HCT116 (cell line): ENCODE data around the gene UQCC2. TPM values are rescaled to one million over a fixed set of nuclear protein-coding genes. Genes with fewer than 3 reads are reported as not detected.

Experiments
- ATAC-seq: fragments of 200-7000 bp; cut with Tn5 transposase; 2 replicates; pipeline ENCODE4 v1.9.1; 2020; ENCODE audit warnings: mild to moderate bottlenecking, moderate library complexity
- BruUV-seq: library from RNA; stranded (reverse); fragments of 400-500 nt; replicated peaks from 2 replicates; lab custom pipeline; 2021; lab: Mats Ljungman, UMichigan
- CTCF ChIA-PET: fragments of 300-600 bp; sonication (Branson Sonifier 250); formaldehyde crosslinking; loops from one replicate; lab custom pipeline; 2021; ENCODE audit warnings: antibody characterized with exemption; lab: Charles Lee
- POLR2A ChIA-PET: fragments of 300-600, 350-600 bp; sonication (Branson Sonifier 250); formaldehyde crosslinking; loops from one replicate; lab custom pipeline; 2021; ENCODE audit warnings: antibody characterized with exemption; lab: Charles Lee
- RAD21 ChIA-PET, 2 experiments: fragments of 300-600 bp; sonication (Branson Sonifier 250); formaldehyde crosslinking; loops; one replicate each; lab custom pipeline; 2023; ENCODE audit warnings: low total read pairs in 2 of 2; ENCODE audit not compliant: uncharacterized antibody in 2 of 2, unreplicated experiment in 2 of 2, low non-redundant PET in 1 of 2; lab: Charles Lee
- DNase-seq: peaks from one replicate; pipeline ENCODE4 v3.0.0-alpha.2; 2010; ENCODE audit warnings: low read depth, low spot score
- H2AFZ ChIP-seq: fragments of 200-600 bp; shearing (Covaris generic), sonication (generic); 2 replicates; pipeline ENCODE4 v1.6.1; 2017; ENCODE audit warnings: low read depth, mixed run types, mixed read lengths, antibody characterized with exemption, low read length; ENCODE audit not compliant: poor library complexity, severe bottlenecking
- H3K27ac ChIP-seq: 2 replicates; pipeline ENCODE4 v1.5.1; 2012; ENCODE audit warnings: low read depth, low read length
- H3K27me3 ChIP-seq: fragments of 200-600 bp; sonication (generic); 2 replicates; pipeline ENCODE4 v1.6.1; 2016; ENCODE audit warnings: mixed run types, low read length, mixed read lengths; ENCODE audit not compliant: insufficient read depth
- H3K36me3 ChIP-seq, 2 experiments: fragments of 200-500 bp in 1 of 2; fragments of 200-600 bp in 1 of 2; sonication (Bioruptor generic) in 1 of 2; sonication (generic) in 1 of 2; 2 replicates each; pipeline versions ENCODE4 v1.5.1 to v1.6.1; 2014 to 2016; ENCODE audit warnings: low read length in 2 of 2, inconsistent platforms in 1 of 2, mixed read lengths in 1 of 2, mixed run types in 1 of 2; ENCODE audit not compliant: insufficient read depth in 2 of 2, control insufficient read depth in 1 of 2
- H3K4me1 ChIP-seq, 2 experiments: fragments of 200-600 bp in 1 of 2; sonication (generic) in 1 of 2; 2 replicates each; pipeline versions ENCODE4 v1.5.1 to v1.6.1; 2012 to 2017; ENCODE audit warnings: low read length in 2 of 2, inconsistent platforms in 1 of 2, mild to moderate bottlenecking in 1 of 2, mixed read lengths in 1 of 2, mixed run types in 1 of 2, moderate library complexity in 1 of 2; ENCODE audit not compliant: insufficient read depth in 2 of 2, control insufficient read depth in 1 of 2
- H3K4me2 ChIP-seq: fragments of 200-600 bp; sonication (generic); 2 replicates; pipeline ENCODE4 v1.6.1; 2017; ENCODE audit warnings: mixed run types, low read length, mixed read lengths
- H3K4me3 ChIP-seq, 2 experiments: fragments of 200-600 bp in 1 of 2; sonication (generic) in 1 of 2; replicated peaks in 1 of 2; 2 replicates each; pipeline ENCODE4 v1.5.1; 2011 to 2016; ENCODE audit warnings: low read length in 2 of 2, control low read depth in 1 of 2, low read depth in 1 of 2, mild to moderate bottlenecking in 1 of 2, mixed read lengths in 1 of 2, mixed run types in 1 of 2
- H3K79me2 ChIP-seq: fragments of 200-600 bp; sonication (generic); 2 replicates; pipeline ENCODE4 v1.6.1; 2017; ENCODE audit warnings: mild to moderate bottlenecking, mixed run types, low read length, moderate library complexity, mixed read lengths; ENCODE audit not compliant: insufficient read depth
- H3K9ac ChIP-seq: fragments of 200-600 bp; sonication (generic); 2 replicates; pipeline ENCODE4 v1.6.1; 2016; ENCODE audit warnings: low read length, mixed read lengths
- H3K9me2 ChIP-seq: fragments of 200-600 bp; sonication (generic), shearing (Covaris generic); 2 replicates; pipeline ENCODE4 v1.6.1; 2017; ENCODE audit warnings: mixed run types, mild to moderate bottlenecking, moderate library complexity; ENCODE audit not compliant: insufficient read depth
- H3K9me3 ChIP-seq, 2 experiments: fragments of 200-500 bp in 1 of 2; fragments of 200-600 bp in 1 of 2; sonication (Bioruptor generic) in 1 of 2; sonication (generic) in 1 of 2; 2 replicates each; pipeline ENCODE4 v1.6.1; 2014 to 2017; ENCODE audit warnings: low read length in 2 of 2, mixed read lengths in 2 of 2, inconsistent platforms in 1 of 2, low read depth in 1 of 2, mild to moderate bottlenecking in 1 of 2, mixed run types in 1 of 2, moderate library complexity in 1 of 2; ENCODE audit not compliant: control insufficient read depth in 1 of 2, insufficient read depth in 1 of 2
- H4K20me1 ChIP-seq: fragments of 200-600 bp; sonication (generic), shearing (Covaris generic); 2 replicates; pipeline ENCODE4 v1.6.1; 2017; ENCODE audit warnings: mixed run types, mild to moderate bottlenecking, moderate library complexity; ENCODE audit not compliant: insufficient read depth
- CBX3 ChIP-seq: IDR thresholded peaks from 2 replicates; pipeline ENCODE4 v1.6.1; 2012; ENCODE audit warnings: low read depth
- CTCF ChIP-seq, 3 experiments: fragments of 200-600 bp in 1 of 3; sonication (generic) in 1 of 3; IDR thresholded peaks in 2 of 3; conservative IDR thresholded peaks in 1 of 3; 2 replicates each; pipeline ENCODE4 v1.5.1; 2012 to 2017; ENCODE audit warnings: low read depth in 2 of 3, low read length in 2 of 3, antibody characterized with exemption in 1 of 3, borderline replicate concordance in 1 of 3, control low read depth in 1 of 3, mild to moderate bottlenecking in 1 of 3, mixed read lengths in 1 of 3, mixed run types in 1 of 3, moderate library complexity in 1 of 3; ENCODE audit not compliant: insufficient read depth in 1 of 3
- EGR1 ChIP-seq: IDR thresholded peaks from 2 replicates; pipeline ENCODE4 v1.6.1; 2012; ENCODE audit warnings: low read depth
- EZH2 ChIP-seq: fragments of 200-600 bp; sonication (generic); IDR thresholded peaks from 2 replicates; pipeline ENCODE4 v1.6.1; 2017; ENCODE audit warnings: antibody characterized with exemption, mixed run types
- EZH2phosphoT487 ChIP-seq: fragments of 200-600 bp; IDR thresholded peaks from 2 replicates; pipeline ENCODE4 v1.6.1; 2018; ENCODE audit warnings: antibody characterized with exemption, borderline replicate concordance
- FOSL1 ChIP-seq: IDR thresholded peaks from 2 replicates; pipeline ENCODE4 v1.6.1; 2012; ENCODE audit warnings: low read depth
- POLR2A ChIP-seq: IDR thresholded peaks from 2 replicates; pipeline ENCODE4 v1.7.0; 2011; ENCODE audit warnings: borderline replicate concordance; ENCODE audit not compliant: insufficient read depth, insufficient read length; ENCODE audit errors: extremely low read depth
- POLR2AphosphoS5 ChIP-seq: IDR thresholded peaks from 2 replicates; pipeline ENCODE4 v1.6.1; 2011; ENCODE audit warnings: mild to moderate bottlenecking, low read depth, low read length, moderate library complexity
- RAD21 ChIP-seq: IDR thresholded peaks from 2 replicates; pipeline ENCODE4 v1.6.1; 2012; ENCODE audit warnings: low read depth, mild to moderate bottlenecking
- SIN3A ChIP-seq: IDR thresholded peaks from 2 replicates; pipeline ENCODE4 v1.6.1; 2012; ENCODE audit warnings: low read depth
- YY1 ChIP-seq: IDR thresholded peaks from 2 replicates; pipeline ENCODE4 v1.6.1; 2011; ENCODE audit warnings: low read length, low read depth, moderate library complexity, mild to moderate bottlenecking; ENCODE audit not compliant: insufficient replicate concordance; ENCODE audit errors: extremely low read depth
- ZBTB33 ChIP-seq: IDR thresholded peaks from 2 replicates; pipeline ENCODE4 v1.6.1; 2011; ENCODE audit warnings: mild to moderate bottlenecking, low read length, moderate library complexity; ENCODE audit not compliant: insufficient replicate concordance; ENCODE audit errors: extremely low read depth
- ZFX ChIP-seq: fragments of 450-650 bp; IDR thresholded peaks from 2 replicates; pipeline ENCODE4 v1.6.1; 2017
- intact Hi-C: fragments of 100-400 bp; cut with micrococcal nuclease; formaldehyde crosslinking; loops from 2 replicates; pipeline ENCODE4 v1.10.0; 2022
- total RNA-seq: library from RNA; stranded (reverse); gene quantifications from one replicate; pipeline ENCODE4 v1.2.1, GENCODE V29; 2021; ENCODE audit not compliant: unreplicated experiment
- TF ChIP-seq, protein P1 (sequence below): IDR thresholded peaks from 2 replicates; pipeline ENCODE4 v1.6.1; 2012

Gene UQCC2
- total RNA-seq, 1 experiment from 2014 or later = 95.1 TPM

DNA sequence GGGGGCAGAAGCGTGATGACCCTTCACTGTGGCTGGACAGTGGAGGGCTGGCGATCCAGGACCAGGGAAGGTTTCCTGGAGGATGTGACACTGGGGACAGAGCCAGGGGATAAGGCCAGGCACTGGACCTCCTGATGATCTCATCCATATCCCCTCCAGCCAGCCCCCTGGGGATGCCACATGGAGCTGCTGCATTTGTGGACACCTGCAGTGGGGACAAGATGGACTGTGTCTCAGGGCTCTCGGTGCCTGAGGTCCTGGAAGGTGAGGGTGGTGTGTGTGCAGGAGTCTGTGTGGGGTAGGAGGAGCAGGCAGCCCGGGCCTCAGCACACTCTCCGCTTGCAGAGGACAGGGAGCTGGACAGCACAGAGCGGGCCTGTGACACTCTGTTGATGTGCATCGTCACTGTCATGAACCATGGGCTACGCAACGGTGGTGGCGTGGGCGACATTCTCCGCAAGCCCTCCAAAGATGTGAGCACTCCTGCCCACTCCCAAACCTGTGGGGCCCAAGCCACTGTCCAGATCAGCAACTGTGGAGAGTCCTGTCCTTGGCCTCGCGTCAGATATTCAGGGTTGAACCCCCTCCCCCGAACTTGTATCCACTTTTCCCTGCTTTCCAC, 19.9 kb downstream of the UQCC2 start:
- H3K9ac ChIP-seq = no peak overlapping the region
- H3K79me2 ChIP-seq = peaks cover 3% of the 10 kb centered on the region; the same call in 1 of the 2 replicates
- no peaks in the 10 kb centered on the region for H3K27me3 ChIP-seq
- no peak overlapping the region for H3K4me3 ChIP-seq
- no peak overlapping the region for H3K4me2 ChIP-seq
- no peak overlapping the region for H3K27ac ChIP-seq
- CTCF ChIA-PET = interaction anchor here (1.1 kb wide), 1 partner anchor 9 kb away, joined by 3 read pairs; no protein-coding TSS in a partner anchor
- H3K4me1 ChIP-seq = peaks cover 0 to 5% of the 10 kb centered on the region in 2 experiments; a peak in 1 of 4 replicates
- ATAC-seq = no peak
- intact Hi-C loops = no loop called here
- no peaks in the 10 kb centered on the region for H3K9me2 ChIP-seq
- H4K20me1 ChIP-seq = no peaks in the 10 kb centered on the region
- no peaks in the 10 kb centered on the region for H3K9me3 ChIP-seq
- DNase-seq = no peak
- TF ChIP-seq, protein P1, sequence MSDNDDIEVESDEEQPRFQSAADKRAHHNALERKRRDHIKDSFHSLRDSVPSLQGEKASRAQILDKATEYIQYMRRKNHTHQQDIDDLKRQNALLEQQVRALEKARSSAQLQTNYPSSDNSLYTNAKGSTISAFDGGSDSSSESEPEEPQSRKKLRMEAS = no peak
- 0 out of 2 replicates have a peak, but pooled peaks have one; percentile 17 for TF ChIP-seq POLR2AphosphoS5
- TF ChIP-seq CBX3 = no peak
- no peak overlapping the region for H2AFZ ChIP-seq
- H3K36me3 ChIP-seq = peaks cover 25 to 70% of the 10 kb centered on the region in 2 experiments
- POLR2A ChIA-PET = no interaction called here
- RAD21 ChIA-PET = no interaction called here
- BruUV-seq = no TSS peak

GRCh38 chr6:33690766-33691165, 20.7 kb downstream of the UQCC2 start:
- TF ChIP-seq FOSL1 (no peak), POLR2A (no peak), EZH2phosphoT487 (no peak), CBX3 (no peak), SIN3A (no peak), POLR2AphosphoS5 (no peak), EGR1 (no peak), ZBTB33 (no peak), CTCF (IDR thresholded peaks at IDR 0.05 in 2 of 3, conservative IDR thresholded peaks at IDR 0.05 in 1 of 3; ENCODE audit: borderline replicate concordance in 1 of 3, insufficient read depth in 1 of 3, low read depth in 2 of 3, low read length in 2 of 3) (no peak), YY1 (no peak), EZH2 (no peak), ZFX (no peak), RAD21 (no peak)
- Histone ChIP-seq H3K27me3 (no peaks in the 10 kb centered on the region), H3K9me3 (no peaks in the 10 kb centered on the region), H3K4me1 (peaks cover 0 to 5% of the 10 kb centered on the region in 2 experiments; a peak in 1 of 4 replicates), H3K36me3 (peaks cover 22 to 70% of the 10 kb centered on the region in 2 experiments), H3K79me2 (peaks cover 2% of the 10 kb centered on the region; the same call in 1 of the 2 replicates), H3K9me2 (no peaks in the 10 kb centered on the region), H4K20me1 (no peaks in the 10 kb centered on the region), H3K4me3 (no peak overlapping the region), H3K27ac (no peak overlapping the region), H3K9ac (no peak overlapping the region), H2AFZ (no peak overlapping the region), H3K4me2 (no peak overlapping the region)
- ChIA-PET RAD21 (no interaction called here), CTCF (interaction anchor here (0.6 to 1.6 kb wide), 3 partner anchors 10 to 282 kb away, joined by 3 to 6 read pairs (median 3); no protein-coding TSS in a partner anchor), POLR2A (no interaction called here)
- BruUV-seq = no TSS peak
- DNase-seq = no peak
- intact Hi-C loops = no loop called here
- no peak for ATAC-seq
